HG03103 (cell line): ENCODE measurements around the gene ETF1.

Experiments used
- ATAC-seq: cut with Tn5 transposase; IDR thresholded peaks from one replicate; pipeline ENCODE4 v1.9.1; 2021; ENCODE audit warnings: low read depth; ENCODE audit not compliant: unreplicated experiment

ETF1 gene

DNA sequence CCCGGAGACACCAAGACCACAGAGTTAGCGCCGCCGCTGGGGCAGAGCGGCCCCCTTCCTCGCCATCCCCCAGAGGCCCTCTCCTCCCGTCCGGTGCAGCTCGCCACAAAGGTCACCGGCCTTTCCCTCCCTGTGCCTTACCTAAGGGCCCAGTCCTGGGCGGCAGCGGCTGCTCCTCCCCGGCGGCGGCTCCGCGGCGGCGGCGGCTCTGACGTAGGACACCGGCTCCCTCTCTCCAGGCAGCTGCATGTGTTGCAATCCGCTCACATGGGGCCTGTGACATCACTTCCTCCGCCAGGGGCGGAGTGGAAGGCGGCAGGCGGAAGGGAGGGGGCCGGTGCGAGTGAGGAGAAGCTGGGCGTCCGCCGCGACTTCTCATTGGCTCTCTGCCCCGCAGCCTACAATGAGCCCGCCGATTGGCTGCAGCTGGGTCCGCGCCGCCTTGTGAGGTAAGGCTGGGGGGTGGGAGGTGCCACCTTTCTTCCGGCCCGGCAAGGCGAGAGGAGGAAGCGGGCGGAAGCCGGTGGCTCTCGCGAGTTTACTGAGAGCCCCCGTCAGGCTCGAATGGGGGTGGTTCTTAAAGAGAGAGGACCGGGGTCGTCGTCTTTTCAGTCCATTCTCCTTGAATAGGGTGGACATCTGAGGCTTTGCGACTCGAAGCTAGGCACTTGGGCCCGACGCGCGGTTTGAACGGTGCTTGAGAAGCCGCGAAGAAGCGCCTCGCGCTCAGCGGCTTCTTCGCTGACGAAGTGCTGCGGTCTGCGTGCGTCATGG is at the start of gene ETF1:
ETF1 (minus strand) TSS at position 281 of the 774 bp plus-strand sequence. CDS start 318 bp downstream, outside the sequence.
- ATAC-seq: peak; percentile 92

DNA sequence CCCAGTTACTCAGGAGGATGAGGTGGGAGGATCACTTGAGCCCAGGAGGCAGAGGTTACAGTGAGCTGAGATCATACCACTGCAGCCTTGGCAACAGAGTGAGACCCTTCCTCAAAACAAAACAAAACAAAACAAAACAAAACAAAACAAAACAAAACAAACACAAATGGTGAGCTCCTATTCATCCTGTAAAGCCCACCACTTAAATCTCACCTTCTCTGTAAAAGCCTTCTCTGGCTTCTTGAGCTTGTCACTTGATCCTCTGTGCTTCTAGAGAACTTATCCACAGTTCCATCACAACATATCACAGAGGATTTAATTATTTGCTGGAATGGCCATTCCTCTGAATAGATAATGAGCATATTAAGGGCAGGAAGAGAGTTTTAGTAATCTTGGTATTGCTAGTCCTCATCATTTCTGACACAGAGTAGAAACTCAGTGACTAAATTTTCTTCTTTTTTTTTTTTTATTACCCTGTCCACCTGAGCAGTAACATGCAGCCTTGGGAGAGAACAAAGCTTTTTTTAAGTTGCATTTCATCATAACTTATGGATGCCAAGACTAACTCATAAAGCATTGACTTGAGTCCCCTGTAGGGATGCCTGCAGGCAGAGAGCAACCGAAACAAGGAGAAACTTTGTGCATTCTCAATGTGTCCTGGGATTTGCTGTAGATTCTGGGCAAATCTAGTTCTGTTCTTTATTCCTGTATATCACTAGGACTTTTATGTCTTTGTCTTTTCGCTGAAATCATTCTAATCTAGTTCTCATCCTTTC is 45.2 kb upstream of the ETF1 start:
- ATAC-seq: no peak

DNA sequence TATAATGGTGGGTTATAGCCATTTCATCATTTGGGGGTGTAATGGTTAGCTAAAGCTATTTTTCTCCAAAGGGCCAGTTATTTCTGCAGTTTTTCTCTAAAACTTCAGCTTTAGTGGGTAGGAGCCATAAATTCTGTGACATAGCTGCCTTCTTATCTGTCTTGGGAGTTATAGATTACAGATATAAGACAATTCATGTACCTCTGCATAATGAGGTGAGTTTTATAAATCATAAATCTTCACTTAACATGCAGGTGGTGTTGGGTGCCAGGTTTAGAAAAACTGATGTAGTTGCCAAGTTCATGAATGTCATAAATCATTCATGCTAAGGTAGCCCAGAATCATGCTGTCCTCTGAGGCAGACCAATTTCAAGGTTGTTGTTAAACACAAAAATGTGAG is 42.1 kb upstream of the ETF1 start:
- ATAC-seq: no peak

DNA sequence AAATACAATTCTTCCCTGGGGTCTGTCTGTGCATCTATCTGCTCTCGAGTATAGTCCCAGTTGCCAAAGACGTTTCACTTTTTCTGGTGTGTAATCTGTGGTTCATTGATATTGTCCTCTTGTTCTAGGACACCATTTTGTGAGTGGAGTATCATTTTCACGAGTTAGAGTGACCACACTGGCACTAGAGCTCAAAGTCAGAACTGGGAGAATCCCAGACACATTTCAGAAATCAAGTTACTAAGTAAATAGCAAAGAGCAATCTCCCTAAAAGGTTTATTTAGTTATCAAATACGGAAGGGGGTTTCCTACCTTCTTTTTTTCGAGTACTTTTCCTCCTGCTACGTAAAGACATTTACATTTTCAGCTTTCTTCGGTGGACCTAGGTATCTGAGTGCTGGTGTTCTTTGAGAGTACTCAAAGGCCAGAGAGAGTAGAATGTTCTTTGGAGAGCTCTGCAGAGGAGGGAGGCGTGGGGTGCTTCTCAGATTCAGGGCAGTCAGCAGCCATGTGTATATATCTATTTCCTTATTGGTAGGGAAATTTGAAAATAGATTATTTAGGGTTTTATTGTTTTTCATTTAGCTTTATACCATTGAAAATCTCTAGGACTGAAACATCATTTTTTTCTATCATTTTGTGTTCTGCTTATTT is 41.1 kb upstream of the ETF1 start:
- no peak for ATAC-seq

DNA sequence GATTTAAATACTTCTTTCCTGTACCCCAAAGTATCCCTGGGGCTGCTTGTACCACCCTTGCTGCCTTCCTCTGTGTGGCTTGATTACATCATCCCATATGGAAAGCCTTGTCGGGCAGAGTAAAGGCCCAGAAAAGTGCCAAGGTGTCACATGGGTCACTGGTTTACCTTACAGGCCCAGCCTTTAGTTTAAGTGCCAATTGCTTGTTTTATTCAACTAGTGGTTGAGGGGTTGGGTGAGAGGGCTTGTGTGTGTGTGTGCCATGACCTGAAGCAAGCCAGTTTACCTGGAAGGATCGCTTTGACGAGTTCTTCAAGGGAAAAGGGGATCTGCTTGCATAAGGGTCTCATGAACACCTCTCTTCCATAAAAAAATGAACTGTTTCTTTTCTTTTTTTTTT is 39.9 kb upstream of the ETF1 start:
- no peak for ATAC-seq

DNA sequence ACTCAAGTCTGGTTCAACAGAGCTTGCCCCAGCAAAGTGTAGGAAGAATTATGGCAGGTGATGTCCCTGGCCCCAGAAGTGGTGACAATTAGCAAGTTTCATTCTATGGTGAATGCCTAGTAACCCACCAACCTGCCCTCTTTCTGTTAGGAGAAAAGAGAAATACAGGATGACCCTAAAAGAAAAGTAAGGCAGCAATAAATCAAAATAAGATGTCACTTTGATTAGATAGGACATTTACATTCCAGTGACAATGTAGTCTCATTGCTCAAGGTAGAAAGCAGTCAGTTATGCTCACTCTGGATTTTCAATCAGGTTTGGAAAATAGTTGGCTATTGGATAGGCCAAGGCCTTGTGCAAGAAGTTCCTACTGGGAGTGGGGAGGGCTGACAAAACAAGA is 37.7 kb upstream of the ETF1 start:
- no peak for ATAC-seq

DNA sequence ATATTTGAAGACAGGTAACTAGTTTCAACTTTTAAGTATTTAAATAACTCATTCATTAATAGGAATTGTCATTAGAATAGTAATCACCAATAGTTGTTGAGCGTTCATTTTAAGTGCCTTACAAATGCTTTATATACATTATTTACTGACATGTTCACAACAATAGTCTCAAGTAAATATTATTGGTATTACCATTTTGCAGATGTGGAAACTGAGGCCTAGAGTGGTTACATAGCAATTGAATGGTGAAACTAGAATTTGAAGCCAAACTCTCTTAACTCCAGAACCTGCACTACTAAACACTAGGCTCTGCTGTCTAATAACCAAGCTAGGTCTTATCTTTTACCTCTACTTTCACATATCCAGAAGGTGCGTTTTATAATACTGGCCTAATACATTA is 37.0 kb upstream of the ETF1 start:
- ATAC-seq: no peak

DNA sequence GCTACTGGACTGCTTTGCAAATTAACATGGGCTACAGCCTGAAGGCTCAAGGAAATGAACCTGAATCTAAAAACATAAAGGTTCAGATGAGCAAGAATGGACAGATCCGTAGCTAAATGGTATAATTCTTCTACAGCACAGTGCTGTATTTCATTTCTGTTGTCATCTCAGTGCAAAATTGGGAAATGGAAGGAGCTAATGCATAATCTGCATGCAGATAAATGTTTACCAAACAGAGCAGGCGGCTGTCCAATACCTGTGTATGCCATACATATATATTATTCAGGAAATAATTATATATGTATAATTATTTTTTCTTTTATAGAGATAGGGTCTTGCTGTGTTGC is 36.5 kb upstream of the ETF1 start:
- no peak for ATAC-seq

DNA sequence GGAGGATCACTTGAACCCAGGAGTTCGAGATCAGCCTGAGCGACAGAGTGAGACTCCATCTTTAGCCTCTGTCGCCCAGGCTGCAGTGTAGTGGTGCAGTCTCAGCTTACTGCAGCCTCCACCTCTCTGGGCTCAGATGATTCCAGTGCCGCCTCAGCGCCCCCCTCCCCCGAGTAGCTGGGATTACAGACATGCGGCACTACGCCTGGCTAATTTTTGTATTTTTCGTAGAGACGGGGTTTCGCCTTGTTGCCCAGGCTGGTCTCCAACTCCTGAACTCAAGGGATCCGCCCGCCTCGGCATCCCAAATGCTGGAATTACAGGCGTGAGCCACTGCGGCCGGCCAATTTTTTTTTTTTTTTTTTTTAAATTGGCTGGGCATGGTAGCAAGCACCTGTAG is 34.4 kb upstream of the ETF1 start:
- no peak for ATAC-seq

DNA sequence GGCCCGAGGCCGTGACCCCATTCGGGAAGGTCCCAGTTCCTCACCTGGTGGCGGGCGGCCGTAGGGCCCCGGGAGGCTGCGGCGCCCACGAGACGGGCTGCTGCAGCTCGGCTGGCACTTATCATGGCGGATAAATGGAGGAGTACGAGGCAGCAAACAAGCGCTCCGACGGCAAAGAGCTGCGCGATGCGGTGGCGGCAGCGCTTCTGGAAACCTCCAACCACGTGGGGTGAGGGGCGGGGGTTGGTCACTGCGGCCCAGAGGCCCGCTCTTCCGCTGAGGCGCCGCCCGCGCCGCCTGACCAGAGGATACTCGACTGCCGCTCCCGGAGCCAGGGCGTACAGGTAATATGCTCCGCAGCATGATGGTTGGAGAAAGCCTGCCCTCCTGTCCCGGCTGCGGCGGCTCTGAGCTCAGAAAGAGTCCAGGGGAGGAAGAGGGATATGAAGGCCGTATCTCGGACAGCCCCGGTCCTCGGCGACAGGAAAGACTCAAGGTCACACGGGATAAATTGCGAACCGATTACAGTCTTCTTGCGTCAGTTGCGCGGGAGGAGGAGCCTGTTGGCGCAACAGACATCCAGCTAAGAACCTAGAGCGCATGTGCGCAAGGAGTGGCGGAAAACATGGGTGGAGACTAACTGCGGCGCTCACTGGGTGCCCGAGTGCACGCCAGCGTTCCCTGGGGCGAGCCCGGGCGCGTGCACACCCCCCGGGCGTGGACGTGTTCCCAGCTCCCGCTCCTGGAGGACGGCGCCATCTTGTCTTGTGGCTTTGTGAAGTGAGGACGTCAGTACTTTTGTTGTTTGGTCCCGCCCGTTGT is 32.4 kb upstream of the ETF1 start, which contains the start of gene HSPA9:
HSPA9 (minus strand) TSS at position 208 of the 822 bp plus-strand sequence; CDS start at position 125, 83 bp downstream.
- ATAC-seq: peak; percentile 73

DNA sequence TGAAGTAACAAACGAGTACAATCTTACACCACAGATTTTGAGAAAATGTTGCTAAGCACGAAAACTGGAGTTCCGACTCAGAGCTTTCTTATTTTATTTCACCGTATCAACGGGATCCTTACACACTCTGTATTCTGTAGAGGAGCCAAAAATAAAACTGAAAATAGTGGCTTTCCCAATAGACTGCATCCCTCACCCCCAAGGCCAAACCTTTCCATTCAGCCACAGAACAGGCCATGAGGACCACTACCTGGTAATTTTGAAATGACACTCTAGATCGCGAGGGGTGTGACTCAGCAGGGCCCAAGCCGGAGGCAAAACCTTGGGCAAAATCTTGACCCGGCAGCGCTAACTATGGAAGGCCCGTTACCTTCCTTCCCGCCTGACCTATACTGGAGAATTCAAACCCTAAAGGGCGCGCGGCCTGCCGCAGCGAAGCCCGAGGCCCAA is 31.7 kb upstream of the ETF1 start:
- no peak for ATAC-seq

DNA sequence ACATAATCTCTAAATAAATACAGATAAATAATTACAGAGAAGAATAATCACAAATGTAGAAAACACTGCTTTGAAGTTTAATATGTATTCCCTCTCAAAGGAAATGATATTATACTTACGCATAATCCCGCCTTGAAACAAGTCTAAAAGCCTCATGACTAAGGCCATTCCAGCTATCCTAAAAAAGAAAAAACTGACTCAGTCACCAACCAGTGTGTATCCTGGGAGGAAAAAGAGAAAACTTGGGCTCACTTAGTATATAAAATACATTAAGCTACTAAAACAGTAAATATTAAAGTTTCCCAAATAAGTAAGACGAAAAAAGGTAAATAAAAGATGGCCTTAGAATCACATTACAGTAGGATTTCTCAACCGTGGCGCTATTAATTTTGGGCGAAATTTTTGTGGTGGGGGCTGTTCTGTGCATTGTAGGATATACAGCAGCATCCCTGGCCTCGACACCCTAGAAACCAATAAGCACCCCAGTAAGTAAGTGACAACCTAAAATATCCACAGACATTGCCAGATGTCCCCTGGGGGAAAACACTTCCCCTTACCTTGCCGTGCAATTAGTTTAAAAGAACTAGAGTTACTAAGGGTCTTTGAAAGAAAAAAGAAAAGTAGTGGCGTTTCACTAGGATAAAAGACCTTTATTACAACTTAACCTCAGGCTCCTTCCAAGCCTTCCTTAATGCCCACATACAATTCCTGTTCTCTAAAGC is 31.1 kb upstream of the ETF1 start:
- ATAC-seq: no peak

DNA sequence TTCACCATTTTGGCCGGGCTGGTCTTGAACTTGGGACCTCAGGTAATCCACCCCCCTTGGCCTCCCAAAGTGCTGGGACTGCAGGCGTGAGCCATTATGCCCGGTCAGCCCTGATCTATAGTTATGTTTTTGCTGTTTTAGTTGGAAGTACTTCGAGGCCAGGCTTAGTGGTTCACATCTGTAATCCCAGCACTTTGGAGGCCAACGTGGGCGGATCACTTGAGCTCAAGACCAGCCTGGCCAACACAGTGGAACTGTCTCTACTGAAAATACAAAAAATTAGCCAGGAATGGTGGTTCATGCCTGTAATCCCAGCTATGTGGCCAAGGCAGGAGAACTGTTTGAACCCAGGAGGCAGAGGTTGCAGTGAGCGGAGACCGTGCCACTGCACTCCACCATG is 30.2 kb upstream of the ETF1 start:
- no peak for ATAC-seq

DNA sequence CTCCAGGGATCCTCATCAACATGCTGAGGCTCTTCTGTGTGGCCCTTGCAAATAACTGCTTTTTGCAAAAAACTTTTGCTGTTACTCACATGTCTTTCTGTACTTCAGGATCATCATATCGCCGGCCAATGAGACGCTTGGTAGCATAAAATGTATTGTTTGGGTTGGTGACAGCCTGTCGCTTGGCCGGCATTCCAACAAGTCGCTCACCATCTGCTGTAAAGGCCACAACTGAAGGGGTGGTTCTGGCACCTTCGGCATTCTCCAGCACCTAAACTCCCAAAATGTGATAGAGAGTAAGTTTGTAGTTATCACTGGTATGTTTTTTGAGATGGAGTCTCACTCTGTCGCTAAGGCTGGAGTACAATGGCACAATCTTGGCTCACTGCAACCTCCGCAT is 27.8 kb upstream of the ETF1 start:
- no peak for ATAC-seq

DNA sequence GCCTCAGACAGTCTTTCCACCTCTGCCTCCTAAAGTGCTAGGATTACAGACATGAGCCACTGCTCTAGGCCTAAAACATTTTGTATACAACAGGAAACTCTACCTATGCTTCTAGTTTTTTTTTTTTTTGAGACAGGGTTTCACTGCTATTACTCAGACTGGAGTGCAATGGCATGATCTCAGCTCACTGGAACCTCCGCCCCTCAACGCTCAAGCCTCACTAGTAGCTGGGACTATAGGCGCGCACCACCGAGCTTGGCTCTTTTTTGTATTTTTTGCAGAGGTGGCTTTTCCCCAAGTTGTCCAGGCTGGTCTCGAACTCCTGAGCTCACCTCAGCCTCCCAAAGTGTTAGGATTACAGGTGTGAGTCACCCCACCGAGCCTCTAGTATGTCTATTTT is 26.7 kb upstream of the ETF1 start:
- no peak for ATAC-seq

DNA sequence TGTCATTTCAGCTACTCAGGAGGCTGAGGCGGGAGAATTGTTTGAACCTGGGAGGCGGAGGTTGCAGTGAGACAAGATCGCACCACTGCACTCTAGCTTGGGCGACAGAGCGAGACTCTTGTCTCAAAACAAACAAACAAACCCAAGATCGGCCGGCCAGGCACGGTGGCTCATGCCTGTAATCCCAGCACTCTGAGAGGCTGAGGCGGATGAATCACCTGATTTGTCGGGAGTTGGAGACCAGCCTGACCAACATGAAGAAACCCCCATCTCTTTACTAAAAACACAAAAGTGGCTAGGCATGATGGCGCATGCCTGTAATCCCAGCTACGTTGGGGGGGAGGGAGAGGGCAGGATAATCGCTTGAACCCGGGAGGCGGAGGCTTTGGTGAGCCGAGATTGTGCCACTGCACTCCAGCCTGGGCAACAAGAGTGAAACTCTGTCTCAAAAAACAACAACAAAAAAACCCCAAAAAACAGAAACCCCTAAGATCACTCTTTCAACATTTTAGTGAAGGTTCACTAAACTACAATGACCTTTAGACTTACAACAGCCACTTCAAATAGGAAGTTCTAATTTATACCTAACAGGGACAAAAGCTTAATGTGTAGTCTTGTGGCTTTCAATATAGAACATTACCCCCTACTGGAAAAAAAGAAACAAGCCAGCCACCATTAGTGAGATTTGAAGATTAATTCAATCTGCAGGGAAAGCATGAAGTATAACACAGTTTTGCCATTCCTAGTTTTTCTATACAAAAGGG is 25.2 kb upstream of the ETF1 start:
- no peak for ATAC-seq

DNA sequence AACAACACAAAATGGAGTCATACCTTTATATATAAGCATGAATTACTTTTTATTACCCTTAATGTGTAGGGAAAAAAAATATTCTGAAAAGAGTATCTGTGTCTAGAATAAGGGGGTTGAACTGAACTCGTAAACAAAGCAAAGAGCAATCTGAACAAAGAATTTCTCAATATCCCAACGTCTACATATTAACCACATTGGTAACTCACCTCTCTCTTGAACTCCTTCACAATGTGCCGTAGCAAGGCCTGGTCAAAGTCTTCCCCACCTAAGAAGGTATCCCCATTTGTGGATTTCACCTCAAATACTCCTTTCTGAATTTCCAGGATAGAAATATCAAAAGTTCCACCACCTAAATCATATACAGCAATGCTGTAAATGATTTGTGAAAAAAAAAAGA is 23.8 kb upstream of the ETF1 start:
- no peak for ATAC-seq

DNA sequence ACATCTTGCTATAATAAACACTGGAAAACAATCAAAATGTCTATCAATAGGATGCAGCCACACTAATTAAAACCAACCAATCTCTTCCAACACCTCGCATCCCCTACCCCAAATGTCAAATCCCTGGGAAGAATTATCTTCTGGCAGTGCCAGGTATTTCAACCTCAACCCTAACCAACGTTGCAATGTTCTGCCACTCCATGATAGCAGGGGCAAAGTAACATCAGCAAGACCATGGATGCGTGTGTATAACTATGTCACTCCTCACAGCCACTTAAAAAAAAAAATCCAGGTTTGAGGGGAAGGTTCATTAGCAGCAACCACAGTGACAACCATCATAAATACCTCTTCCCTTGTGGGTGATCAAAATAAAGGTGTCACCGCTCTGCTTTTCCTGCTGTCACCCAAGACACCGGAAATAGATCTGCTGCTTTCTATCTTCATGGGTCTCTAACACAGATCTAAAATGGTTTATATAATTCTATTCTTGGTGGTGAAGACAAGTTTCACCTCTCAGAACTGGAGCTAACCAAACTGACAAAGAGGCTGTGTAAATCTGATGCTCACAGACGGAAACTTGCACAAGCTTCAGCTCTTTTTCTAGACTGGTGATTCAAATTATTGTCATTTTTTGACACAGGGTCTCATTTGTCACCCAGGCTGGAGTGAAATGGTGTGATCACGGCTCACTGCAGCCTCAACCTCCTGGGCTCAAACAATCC is 22.2 kb upstream of the ETF1 start:
- ATAC-seq: no peak

DNA sequence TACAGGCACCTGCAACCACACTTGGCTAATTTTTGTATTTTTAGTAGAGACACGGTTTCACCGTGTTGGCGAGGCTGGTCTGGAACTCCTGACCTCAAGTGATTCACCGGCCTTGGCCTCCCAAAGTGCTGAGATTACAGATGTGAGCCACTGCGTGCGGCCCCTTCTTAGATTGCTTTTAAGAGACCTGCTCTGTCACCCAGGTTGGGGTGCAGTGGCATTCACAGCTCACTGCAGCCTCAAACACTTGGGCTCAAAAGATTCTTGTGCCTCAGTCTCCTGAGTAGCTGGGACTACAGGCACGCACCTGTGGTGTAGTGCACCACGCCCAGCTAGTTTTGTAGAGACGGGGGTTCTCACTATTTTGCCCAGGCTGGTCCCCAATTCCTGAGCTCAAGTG is 21.2 kb upstream of the ETF1 start:
- no peak for ATAC-seq
